ENCODE measurements around the gene RANBP10.
"Not testable (repeated sequence)": the region's sequence is repeated elsewhere in the genome, so short reads cannot be mapped to it uniquely, and the experiment has no call there.

The RANBP10 gene

GRCh38 chr16:67708368-67708771, 98.0 kb downstream of the RANBP10 start:
- DNase-seq = no peak

- no peak for DNase-seq
Observed at GRCh38 chr16:67707790-67708189, 98.6 kb downstream of the RANBP10 start.

GRCh38 chr16:67707210-67707609, 99.2 kb downstream of the RANBP10 start:
- DNase-seq = no peak

GRCh38 chr16:67704110-67704509, 102.2 kb downstream of the RANBP10 start:
- no peak for DNase-seq

- no peak for DNase-seq
Observed at GRCh38 chr16:67703626-67704025, 102.7 kb downstream of the RANBP10 start.

GRCh38 chr16:67702130-67702529, 104.2 kb downstream of the RANBP10 start:
- no peak for DNase-seq

GRCh38 chr16:67701420-67701819, 104.9 kb downstream of the RANBP10 start:
- DNase-seq = no peak

- DNase-seq = no peak
Observed at GRCh38 chr16:67699265-67699664, 107.1 kb downstream of the RANBP10 start.

GRCh38 chr16:67697422-67698185, 108.8 kb downstream of the RANBP10 start:
- DNase-seq = no peak

- no peak for DNase-seq
Observed at GRCh38 chr16:67694611-67695010, 111.7 kb downstream of the RANBP10 start.

- not testable (repeated sequence) for DNase-seq
Observed at GRCh38 chr16:67693517-67694285, 112.7 kb downstream of the RANBP10 start.

GRCh38 chr16:67685388-67686112, 120.8 kb downstream of the RANBP10 start:
- DNase-seq = no peak

GRCh38 chr16:67683767-67684166, 122.6 kb downstream of the RANBP10 start:
- DNase-seq = no peak

GRCh38 chr16:67679935-67680897, 126.1 kb downstream of the RANBP10 start:
- DNase-seq = no peak

GRCh38 chr16:67678354-67679023, 127.9 kb downstream of the RANBP10 start:
- DNase-seq = no peak

- no peak for DNase-seq
Observed at GRCh38 chr16:67677712-67678111, 128.6 kb downstream of the RANBP10 start.

- DNase-seq = no peak
Observed at GRCh38 chr16:67676939-67677338, 129.4 kb downstream of the RANBP10 start.

GRCh38 chr16:67676516-67676915, 129.8 kb downstream of the RANBP10 start:
- DNase-seq = no peak

GRCh38 chr16:67675999-67676398, 130.4 kb downstream of the RANBP10 start:
- DNase-seq = no peak

GRCh38 chr16:67675579-67675935, 130.8 kb downstream of the RANBP10 start:
- no peak for DNase-seq

GRCh38 chr16:67674851-67675578, 131.3 kb downstream of the RANBP10 start:
- DNase-seq = no peak

All from NCI-H524 (cell line).